Measurements from ENCODE around the gene TUFT1. TPM values are rescaled to one million over a fixed set of nuclear protein-coding genes. Genes with fewer than 3 reads are reported as not detected.

The TUFT1 gene
- total and polyA plus RNA-seq, 2 of the 8 experiments (the other 6 are each of a cell fraction or from before 2014, with no cell fraction given), result 7.3 to 10.4 TPM

DNA sequence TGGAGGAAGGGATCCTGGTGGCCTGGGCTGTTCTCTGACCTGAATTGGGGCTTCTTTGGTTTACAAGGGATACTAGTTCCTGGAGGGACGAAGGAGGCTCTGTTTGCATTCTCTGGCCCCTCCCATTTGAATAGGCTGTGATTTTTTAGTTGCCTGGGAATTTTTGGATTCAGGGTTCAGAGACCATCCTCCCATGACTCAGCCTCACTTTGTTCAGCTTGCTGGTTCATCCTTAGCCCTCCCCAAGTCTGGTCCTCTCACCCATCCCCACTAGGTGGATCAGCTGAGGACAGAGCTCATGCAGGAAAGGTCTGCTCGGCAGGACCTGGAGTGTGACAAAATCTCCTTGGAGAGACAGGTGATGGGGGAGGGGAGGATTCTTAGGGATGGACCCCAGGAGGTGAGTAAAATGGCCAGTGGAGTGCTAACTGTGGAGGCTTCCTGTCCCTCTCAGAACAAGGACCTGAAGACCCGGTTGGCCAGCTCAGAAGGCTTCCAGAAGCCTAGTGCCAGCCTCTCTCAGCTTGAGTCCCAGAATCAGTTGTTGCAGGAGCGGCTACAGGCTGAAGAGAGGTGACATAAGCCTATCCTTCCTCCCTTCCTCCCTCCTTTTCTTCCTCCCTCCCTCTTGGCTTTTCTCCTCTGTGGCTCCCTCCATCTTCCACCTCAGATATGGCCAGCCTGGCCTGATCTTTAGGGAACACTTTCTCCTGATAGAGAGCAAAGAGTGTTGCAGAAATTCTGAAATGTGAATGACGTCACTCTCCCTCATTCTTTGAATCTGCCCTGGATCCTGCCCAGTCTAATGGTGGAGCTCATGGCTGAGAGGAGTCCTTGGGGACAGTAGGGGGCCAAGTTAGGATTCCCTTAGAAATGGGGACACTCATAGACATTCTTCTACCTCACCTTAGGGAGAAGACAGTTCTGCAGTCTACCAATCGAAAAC, 4.5 kb upstream of the TUFT1 start:
- no peak overlapping the region for H3K23ac ChIP-seq (ENCODE audit: insufficient read length)
- H4K8ac ChIP-seq (ENCODE audit: extremely low read depth, insufficient read depth, low read length), result no peak overlapping the region
- no peaks in the 10 kb centered on the region for H3K9me3 ChIP-seq (ENCODE audit: insufficient read depth in 2 of 2, low read depth in 1 of 2, low read length in 1 of 2)
- ChIA-PET POLR2A (ENCODE audit: partially characterized antibody) (interaction anchor here (0.7 to 18.0 kb wide), 3 partner anchors 13 to 129 kb away, joined by 3 to 283 read pairs (median 3); partner anchors contain the start of gene CGN), CTCF (ENCODE audit: partially characterized antibody) (interaction anchor here (0.6 to 8.8 kb wide), 14 partner anchors 11 to 299 kb away, joined by 3 to 54 read pairs (median 4); no protein-coding TSS in a partner anchor)
- H4K91ac ChIP-seq (replicated peaks; ENCODE audit: insufficient read length, low read length), result no peak overlapping the region
- H2BK15ac ChIP-seq (ENCODE audit: low read length), result no peak overlapping the region
- H2BK12ac ChIP-seq (ENCODE audit: low read depth, low read length), result no peak overlapping the region
- H3K56ac ChIP-seq (replicated peaks; ENCODE audit: insufficient read length, low read depth, low read length), result no peak overlapping the region
- H3K4ac ChIP-seq (replicated peaks; ENCODE audit: insufficient read length, low read depth, low read length), result no peak overlapping the region
- H3K79me2 ChIP-seq (ENCODE audit: control insufficient read depth in 1 of 2, insufficient read depth in 2 of 2, low read length in 2 of 2), result no peaks in the 10 kb centered on the region
- WGBS, 2 experiments (ENCODE audit: extremely low coverage in 1 of 2, insufficient coverage in 1 of 2, insufficient read length in 1 of 2, insufficient replicate concordance in 2 of 2, low coverage in 1 of 2, low lambda C conversion rate in 2 of 2, missing lambda C conversion rate in 1 of 2), result 84% methylated on average over 6 of the region's 6 CpGs; no CpG with 5 or more reads in 1 of the 2 experiments
- H3K4me1 ChIP-seq (replicated peaks in 1 of 4; ENCODE audit: control insufficient read depth in 3 of 4, insufficient read depth in 4 of 4, low read length in 3 of 4), result peaks cover 0 to 7% (median 6%) of the 10 kb centered on the region in 4 experiments; a peak in 6 of 7 replicates
- no peak overlapping the region for H3K27ac ChIP-seq (ENCODE audit: low read depth, low read length)
- no peak overlapping the region for H2AK5ac ChIP-seq (ENCODE audit: low read depth, low read length)
- H4K20me1 ChIP-seq (replicated peaks in 1 of 2; ENCODE audit: control insufficient read depth in 1 of 2, insufficient read depth in 2 of 2, low read length in 2 of 2), result no peaks in the 10 kb centered on the region
- H3K27me3 ChIP-seq (replicated peaks in 1 of 4; ENCODE audit: control insufficient read depth in 3 of 4, extremely low read depth in 1 of 4, insufficient read depth in 3 of 4, low read length in 3 of 4), result no peaks in the 10 kb centered on the region
- peaks cover 18 to 42% (median 33%) of the 10 kb centered on the region in 4 experiments for H3K36me3 ChIP-seq (ENCODE audit: control insufficient read depth in 2 of 4, insufficient read depth in 4 of 4, low read length in 3 of 4)
- peaks cover 3% of the 10 kb centered on the region; the same call in 1 of the 2 replicates for H3K23me2 ChIP-seq (ENCODE audit: low read depth, low read length)
- H2BK20ac ChIP-seq (ENCODE audit: low read length), result no peak overlapping the region
- H3K79me1 ChIP-seq (ENCODE audit: low read depth, low read length), result no peaks in the 10 kb centered on the region; the same call in 1 of the 2 replicates
- H4K5ac ChIP-seq (ENCODE audit: insufficient read length, low read depth, low read length), result no peak overlapping the region
- DNase-seq (ENCODE audit: low read depth in 1 of 2, low spot score in 2 of 2) (no peak), FAIRE-seq (no peak)
- H3K4me2 ChIP-seq (ENCODE audit: insufficient read depth in 1 of 2, low read depth in 2 of 2, low read length in 2 of 2), result no peak overlapping the region
- H3K14ac ChIP-seq (ENCODE audit: insufficient read length), result no peak overlapping the region
- no peak overlapping the region for H3K18ac ChIP-seq (ENCODE audit: extremely low read depth, low read length)
- H2BK120ac ChIP-seq (replicated peaks; ENCODE audit: low read depth, low read length), result no peak overlapping the region
- H2BK5ac ChIP-seq (ENCODE audit: low read depth, low read length), result no peak overlapping the region
- H2AFZ ChIP-seq (ENCODE audit: low read length), result no peak overlapping the region
- H3K4me3 ChIP-seq (ENCODE audit: extremely low read depth in 1 of 4, insufficient read depth in 2 of 4, low read depth in 3 of 4, low read length in 4 of 4), result no peak overlapping the region
- no peak overlapping the region; a peak in 1 of 7 replicates for H3K9ac ChIP-seq (replicated peaks in 1 of 4; ENCODE audit: extremely low read depth in 1 of 4, low read depth in 3 of 4, low read length in 3 of 4)
- no peak for TF ChIP-seq E2F6 (IDR thresholded peaks at IDR 0.05)
- TF ChIP-seq CBX8 (IDR thresholded peaks at IDR 0.05; ENCODE audit: borderline replicate concordance, low read depth, low read length), result no peak
- TF ChIP-seq HDAC6 (IDR thresholded peaks at IDR 0.05; ENCODE audit: low read depth, low read length), result no peak
- TF ChIP-seq JUND (IDR thresholded peaks at IDR 0.05; ENCODE audit: low read length), result no peak
- no peak for TF ChIP-seq MAX (IDR thresholded peaks at IDR 0.05)
- no peak for TF ChIP-seq KDM4A (IDR thresholded peaks at IDR 0.05; ENCODE audit: low read depth, low read length, severe bottlenecking)
- no peak for TF ChIP-seq EZH2 (IDR thresholded peaks at IDR 0.05; ENCODE audit: low read depth, low read length, severe bottlenecking)
- TF ChIP-seq SIX5 (IDR thresholded peaks at IDR 0.05; ENCODE audit: low read depth, low read length), result no peak
- no peak for TF ChIP-seq HDAC2 (IDR thresholded peaks at IDR 0.05; ENCODE audit: borderline replicate concordance in 1 of 2, low read depth in 2 of 2, low read length in 2 of 2)
